Stimulated activated naive CD4-positive, alpha-beta T cell treated with Interleukin-2 at 50 U/mL for 16 hours (primary cell): Measurements from ENCODE around the gene PPP2R2B.
"Not testable (repeated sequence)": the region's sequence is repeated elsewhere in the genome, so short reads cannot be mapped to it uniquely, and the experiment has no call there.

Source experiments
- DNase-seq: peaks from one replicate; lab custom pipeline; 2025; lab: John Stamatoyannopoulos, UW

PPP2R2B gene

DNA sequence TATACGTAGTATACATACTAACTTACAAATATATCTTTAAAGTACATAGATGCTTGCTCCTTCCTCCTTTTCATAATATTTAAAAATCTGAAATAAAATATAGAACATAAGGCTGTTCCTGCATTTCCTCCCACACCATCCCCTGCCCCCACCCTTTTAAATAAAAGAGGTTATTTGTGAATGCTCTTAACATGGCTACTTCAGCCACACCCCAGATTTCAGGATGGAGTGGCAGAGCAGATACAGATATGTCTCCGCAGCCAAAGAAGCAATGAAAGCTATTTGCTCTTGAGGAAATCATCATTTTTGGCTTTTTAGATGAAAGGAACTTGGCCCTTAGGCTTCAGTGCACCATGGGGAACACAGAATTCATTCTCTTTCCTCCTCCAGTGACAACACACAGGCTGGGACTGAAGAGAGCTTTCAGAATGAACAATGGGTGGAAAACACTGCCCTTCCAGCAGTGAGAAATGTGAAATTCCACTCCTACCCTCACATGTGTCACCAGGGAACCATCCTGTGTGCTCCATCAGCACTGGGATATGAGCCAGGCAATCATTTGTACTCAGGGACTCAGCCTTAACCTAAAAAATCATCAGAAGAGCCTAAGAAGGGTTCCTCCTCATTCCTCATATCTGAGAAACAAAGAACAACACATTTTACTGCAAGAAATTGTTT lies 134.3 kb downstream of the PPP2R2B start:
- no peak for DNase-seq

DNA sequence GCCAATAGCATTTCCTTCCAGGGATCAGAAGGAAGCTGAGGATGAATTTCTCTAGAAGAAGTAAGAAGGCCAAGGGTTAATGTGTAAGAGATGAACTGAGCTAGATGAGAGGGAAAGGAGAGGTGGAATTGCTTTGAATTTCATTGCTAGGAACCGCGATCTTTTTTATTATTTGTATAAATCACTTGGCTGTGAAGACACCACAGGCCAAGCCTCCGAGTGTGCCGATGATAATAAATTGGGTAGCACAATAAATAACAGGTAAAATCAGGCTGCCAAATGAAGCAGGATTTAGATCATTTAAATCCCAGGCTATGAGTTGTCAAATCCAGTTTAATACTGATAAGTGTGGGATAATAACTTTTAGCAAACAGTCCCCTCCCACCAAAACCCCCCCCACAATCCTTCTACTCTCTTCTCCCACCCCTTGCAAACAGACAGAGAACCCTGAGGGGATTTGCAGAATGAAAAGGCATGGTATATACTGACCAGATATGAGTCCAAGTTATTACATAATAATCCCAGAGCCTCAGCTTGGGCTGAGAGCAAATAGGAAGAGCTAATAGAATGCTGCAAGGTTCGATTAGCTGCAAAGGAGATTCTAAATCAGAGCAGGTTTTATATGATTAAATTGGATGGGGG lies 143.5 kb downstream of the PPP2R2B start:
- DNase-seq: no peak

- DNase-seq: no peak
Observed at GRCh38 chr5:146732962-146733361, 145.6 kb downstream of the PPP2R2B start.

- no peak for DNase-seq
Observed at GRCh38 chr5:146731909-146732659, 146.5 kb downstream of the PPP2R2B start.

DNA sequence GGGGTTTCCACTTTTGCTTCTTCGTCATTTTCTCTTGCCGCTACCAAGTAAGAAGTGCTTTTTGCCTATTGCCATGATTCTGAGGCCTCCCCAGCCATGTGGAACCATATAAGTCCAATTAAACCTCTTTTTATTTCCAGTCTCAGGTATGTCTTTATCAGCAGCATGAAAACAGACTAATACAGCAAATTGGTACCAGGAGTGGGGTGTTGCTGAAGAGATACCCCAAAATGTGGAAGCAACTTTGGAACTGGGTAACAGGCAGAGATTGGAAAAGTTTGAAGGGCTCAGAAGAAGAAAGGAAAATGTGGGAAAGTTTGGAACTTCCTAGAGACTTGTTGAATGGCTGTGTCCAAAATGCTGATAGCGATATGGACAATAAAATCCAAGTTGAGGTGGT lies 149.8 kb downstream of the PPP2R2B start:
- DNase-seq: not testable (repeated sequence)

DNA sequence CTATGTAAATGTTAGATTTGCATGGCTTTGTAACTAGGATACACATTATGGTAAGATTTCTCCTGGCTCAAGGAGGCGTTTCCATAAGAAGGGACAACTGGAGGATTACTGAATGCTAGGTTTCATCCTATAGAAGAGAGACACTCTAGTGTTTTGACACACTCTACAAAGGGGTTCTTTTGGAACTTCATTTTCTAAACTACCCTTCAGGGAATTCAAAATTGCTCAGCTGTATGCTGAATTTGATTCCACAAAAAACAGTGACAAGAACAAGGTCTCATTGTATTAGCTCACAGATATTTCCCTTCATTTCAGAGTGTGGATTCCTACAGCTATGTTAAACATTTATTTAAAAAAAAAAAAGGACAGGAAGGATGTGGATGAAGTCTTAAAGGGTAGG lies 151.7 kb downstream of the PPP2R2B start:
- DNase-seq: no peak

- DNase-seq: no peak
Observed at GRCh38 chr5:146726020-146726419, 152.5 kb downstream of the PPP2R2B start.

- no peak for DNase-seq
Observed at GRCh38 chr5:146725025-146725424, 153.5 kb downstream of the PPP2R2B start.

DNA sequence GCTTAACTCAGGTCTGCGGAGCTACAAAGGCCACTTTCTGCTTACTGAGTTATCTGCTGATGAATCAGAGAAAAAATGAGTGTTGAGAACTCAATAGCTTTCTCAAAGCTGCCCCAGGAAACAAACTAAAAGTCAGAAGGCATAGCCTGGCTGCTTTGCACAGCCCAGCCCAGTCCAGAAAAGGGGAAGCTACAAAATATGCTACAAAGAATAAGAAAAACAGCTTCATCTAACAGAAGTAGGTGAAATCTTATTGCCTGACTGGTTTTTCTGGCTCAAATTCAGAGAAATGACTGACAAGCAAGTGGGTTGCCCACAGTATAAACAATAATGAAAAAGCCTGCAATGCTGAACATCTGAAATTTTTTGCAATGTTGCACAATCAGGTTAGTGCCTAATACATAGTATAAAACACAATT lies 156.2 kb downstream of the PPP2R2B start:
- no peak for DNase-seq

DNA sequence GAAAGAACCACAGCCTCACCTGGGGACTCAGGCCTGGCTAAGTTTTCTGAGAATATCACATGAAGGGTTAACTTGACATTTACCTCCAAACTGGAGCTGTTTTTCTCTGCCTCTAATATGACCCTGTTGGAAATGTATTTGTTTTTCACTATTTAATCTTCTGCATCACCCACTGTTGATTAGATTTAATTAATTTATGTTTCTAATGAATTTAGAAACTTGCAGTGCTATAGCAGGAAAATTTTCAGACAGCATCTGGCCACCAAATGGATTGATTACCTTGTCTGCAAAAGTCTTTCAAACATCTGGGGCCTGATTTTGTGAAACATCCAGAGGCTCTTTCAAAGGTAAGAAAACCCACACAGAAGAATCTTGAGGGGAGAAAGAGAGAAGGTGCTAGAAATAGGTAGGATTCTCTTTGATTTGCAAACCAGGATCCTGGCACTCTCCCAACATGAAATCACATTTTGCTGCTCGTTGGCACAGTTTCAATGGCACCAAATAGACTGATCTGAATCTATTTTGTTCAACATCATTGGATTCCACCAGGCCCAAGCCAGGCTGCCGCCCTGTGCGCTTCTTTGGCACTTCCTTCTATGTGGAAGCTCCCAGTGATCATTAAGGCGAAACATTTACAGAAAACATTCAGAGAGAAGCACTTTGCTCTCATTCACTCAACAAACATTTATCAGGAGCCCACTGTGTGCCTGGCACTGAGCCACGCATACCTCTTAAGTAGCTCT lies 157.3 kb downstream of the PPP2R2B start:
- DNase-seq: no peak

DNA sequence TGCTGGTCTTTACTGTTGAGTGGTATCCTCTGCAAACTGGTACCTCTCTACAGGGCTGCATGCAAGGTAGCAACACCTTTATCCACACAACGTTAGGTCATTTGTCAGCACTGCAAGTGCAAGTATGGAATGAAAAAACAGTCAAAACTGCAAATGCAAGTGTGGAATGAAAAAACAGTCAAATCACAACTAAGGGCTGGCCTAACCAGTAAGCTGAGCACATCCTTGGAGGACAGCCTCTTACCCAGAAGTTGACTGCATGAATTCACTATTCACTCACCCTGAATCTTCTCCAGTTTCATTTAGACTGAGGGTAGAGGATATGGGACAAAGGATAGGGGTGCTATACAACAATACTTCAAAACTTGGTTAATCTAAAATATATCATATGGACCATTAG lies 158.4 kb downstream of the PPP2R2B start:
- DNase-seq: no peak

GRCh38 chr5:146719179-146719578 lies 159.4 kb downstream of the PPP2R2B start:
- no peak for DNase-seq

DNA sequence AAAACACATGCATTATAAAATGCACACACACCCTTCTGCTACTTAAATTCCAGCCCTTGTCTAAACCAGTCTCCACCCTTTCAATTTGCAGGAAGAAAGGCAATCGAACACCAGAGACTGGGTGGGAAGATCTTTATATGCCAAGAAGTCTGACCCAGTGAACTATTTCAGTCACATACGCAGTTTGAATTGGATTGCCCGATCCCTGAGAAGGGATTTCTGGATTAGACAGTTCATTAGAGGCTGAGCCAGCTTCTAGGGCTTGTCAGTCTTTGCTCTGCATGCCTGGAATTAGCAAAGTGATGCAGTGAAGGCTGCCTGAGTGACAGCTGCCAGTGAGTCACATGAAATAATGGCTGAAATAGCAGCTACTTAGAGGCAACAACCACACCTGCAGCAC lies 159.9 kb downstream of the PPP2R2B start:
- DNase-seq: no peak

DNA sequence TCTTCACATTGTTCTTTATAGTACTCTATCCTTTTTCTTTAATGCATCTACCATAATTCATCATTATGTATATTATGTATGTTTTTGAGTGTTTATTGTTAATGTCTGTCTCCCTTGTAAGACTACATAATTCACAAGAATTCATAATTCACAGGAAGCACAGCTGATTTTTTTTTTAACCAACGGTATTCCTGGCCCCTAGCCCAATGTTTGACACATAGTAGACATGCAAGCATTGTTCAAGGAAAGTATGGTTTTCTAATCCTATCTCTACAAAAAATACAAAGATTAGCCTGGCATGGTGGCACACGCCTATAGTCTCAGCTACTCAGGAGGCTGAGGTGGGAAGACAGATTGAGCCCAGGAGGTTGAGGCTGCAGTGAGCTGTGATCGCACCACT lies 160.6 kb downstream of the PPP2R2B start:
- no peak for DNase-seq

DNA sequence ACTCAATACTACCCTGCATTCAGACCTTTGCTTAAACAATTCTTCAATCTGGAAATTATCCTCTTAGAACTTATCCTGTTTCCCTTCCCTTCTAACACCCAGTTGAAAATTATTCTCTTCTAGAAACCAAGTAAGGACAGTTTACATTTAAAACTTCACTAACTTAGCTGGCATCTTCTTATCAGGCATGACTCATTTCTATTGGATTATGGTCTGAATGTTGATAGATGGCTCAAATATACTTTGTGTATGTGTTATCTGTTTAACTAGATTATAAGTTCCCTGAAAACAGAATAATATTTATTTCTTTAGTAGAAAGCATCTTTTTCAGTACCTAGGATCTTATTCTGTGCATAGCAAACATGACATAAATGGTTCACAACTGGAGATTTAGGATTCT lies 161.9 kb downstream of the PPP2R2B start:
- no peak for DNase-seq

- no peak for DNase-seq
Observed at GRCh38 chr5:146710348-146710747, 168.2 kb downstream of the PPP2R2B start.

DNA sequence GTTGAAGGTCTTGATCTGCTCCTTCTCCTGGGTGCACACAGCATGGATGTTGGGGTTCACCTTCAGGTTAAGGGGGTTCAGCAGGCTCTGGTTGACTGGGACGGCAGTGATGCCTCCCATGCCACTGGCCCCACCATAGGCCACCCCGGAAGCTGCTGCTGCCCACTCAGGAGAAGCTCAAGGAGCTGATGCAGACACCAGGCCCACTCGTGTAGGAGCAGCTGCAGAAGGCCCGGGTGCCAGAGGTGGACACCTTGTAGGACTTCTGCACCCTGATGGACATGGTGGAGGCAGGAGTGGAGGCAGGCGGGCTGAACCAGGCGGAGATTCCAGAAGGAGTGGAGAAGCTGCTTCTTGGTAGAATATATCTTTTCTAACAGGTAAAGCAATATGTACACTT lies 171.2 kb downstream of the PPP2R2B start:
- DNase-seq: no peak

DNA sequence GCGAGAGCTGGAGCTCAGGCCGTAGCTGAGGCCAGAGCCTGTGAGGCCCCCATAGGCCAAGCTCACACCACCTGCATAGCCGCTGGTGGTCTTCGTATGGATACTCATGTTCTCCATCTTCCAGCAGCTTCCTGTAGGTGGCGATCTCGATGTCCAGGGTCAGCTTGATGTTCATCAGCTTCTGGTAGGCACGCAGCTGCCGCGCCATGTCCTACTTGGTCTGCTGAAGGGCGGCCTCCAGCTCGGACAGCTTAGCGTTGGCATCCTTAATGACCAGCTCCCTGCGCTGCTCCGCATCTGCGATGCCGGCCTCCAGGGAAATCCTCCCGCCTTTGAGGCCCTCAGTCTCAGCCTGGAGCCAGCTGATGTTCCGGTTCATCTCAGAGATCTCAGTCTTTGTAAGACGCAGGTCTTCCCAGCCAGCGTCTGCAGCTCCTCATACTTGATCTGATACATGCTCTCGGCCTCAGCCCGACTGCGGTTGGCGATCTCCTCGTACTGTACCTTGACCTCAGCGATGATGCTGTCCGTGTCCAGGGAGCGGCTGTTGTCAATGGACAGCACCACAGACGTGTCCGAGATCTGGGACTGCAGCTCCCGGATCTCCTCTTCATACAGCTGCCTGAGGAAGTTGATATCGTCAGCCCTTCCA lies 172.1 kb downstream of the PPP2R2B start:
- no peak for DNase-seq

- DNase-seq: no peak
Observed at GRCh38 chr5:146704949-146705665, 173.4 kb downstream of the PPP2R2B start.

DNA sequence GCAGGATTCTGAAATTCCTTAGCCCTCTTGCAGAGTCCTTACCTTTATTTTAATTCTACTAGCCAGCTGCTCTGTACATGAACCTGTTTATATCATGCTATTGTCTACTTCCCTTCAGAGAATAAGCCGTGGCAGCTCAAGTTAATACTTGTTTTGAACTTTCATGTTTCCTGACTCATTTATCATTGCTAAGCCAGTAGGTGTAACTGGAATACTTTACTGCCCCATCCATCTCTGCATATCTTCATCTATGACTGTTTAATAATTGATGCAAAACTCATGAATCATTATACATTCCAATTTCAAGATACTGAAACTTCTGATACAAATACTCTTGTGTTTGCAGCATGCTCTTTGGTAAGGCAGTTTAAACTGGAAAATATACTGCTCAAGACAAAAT lies 174.7 kb downstream of the PPP2R2B start:
- DNase-seq: no peak

- DNase-seq: no peak
Observed at GRCh38 chr5:146703499-146703898, 175.1 kb downstream of the PPP2R2B start.
